Neural cell (in vitro differentiated cells): Measurements from ENCODE around the gene AKR1B15.

ENCODE experiments used
- EP300 ChIP-seq: fragments of 450-650 bp; conservative IDR thresholded peaks from 2 replicates; pipeline ENCODE4 v1.6.1; 2014; ENCODE audit warnings: antibody characterized with exemption, mild to moderate bottlenecking, moderate library complexity; ENCODE audit not compliant: poor library complexity, severe bottlenecking
- EZH2 ChIP-seq: fragments of 200-600, 300-800 bp; shearing (Covaris generic), sonication (generic); IDR thresholded peaks from 2 replicates; pipeline ENCODE4 v1.6.1; 2014; ENCODE audit warnings: antibody characterized with exemption, low read length, borderline replicate concordance, mild to moderate bottlenecking; ENCODE audit not compliant: insufficient read depth, poor library complexity, severe bottlenecking
- MXI1 ChIP-seq: fragments of 450-650 bp; conservative IDR thresholded peaks from 2 replicates; pipeline ENCODE4 v1.6.1; 2014; ENCODE audit warnings: antibody characterized with exemption, mild to moderate bottlenecking; ENCODE audit not compliant: poor library complexity, severe bottlenecking
- POLR2AphosphoS5 ChIP-seq: IDR thresholded peaks from 2 replicates; pipeline ENCODE4 v1.6.1; 2012
- RAD21 ChIP-seq: fragments of 450-650 bp; conservative IDR thresholded peaks from 2 replicates; pipeline ENCODE4 v1.6.1; 2014; ENCODE audit warnings: antibody characterized with exemption, mild to moderate bottlenecking, moderate library complexity
- REST ChIP-seq: IDR thresholded peaks from 2 replicates; pipeline ENCODE4 v1.6.1; 2012; ENCODE audit warnings: borderline replicate concordance
- SMC3 ChIP-seq: fragments of 450-650 bp; conservative IDR thresholded peaks from 2 replicates; pipeline ENCODE4 v1.6.1; 2014; ENCODE audit warnings: antibody characterized with exemption, mild to moderate bottlenecking, moderate library complexity; ENCODE audit not compliant: poor library complexity
- TAF1 ChIP-seq: IDR thresholded peaks from 2 replicates; pipeline ENCODE4 v1.6.1; 2012; ENCODE audit warnings: low read depth
- TF ChIP-seq, protein P1 (sequence below): fragments of 450-650 bp; IDR thresholded peaks from 2 replicates; pipeline ENCODE4 v1.5.1; 2014; ENCODE audit warnings: antibody characterized with exemption, mild to moderate bottlenecking, moderate library complexity; ENCODE audit not compliant: poor library complexity, severe bottlenecking

DNA sequence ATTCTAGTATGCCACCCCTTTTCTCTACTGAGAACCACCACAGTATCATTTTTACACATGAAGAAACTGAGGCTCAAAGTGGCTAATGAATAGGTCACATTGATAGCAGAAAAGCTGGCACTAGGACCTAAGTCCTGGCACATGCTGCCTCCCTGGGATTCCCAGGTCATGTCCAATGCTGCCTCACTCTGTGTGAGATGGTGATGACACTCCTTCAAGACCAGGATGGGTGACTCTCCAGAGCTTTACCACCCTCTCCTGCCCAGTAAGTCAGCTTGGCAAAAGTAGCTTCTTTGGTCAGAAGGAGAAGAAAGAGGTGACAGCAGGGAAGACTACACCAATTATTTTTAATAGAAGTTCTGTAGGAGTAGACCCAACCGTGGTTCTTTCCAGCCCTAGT lies 34.8 kb upstream of the AKR1B15 start:
- TF ChIP-seq, protein P1, sequence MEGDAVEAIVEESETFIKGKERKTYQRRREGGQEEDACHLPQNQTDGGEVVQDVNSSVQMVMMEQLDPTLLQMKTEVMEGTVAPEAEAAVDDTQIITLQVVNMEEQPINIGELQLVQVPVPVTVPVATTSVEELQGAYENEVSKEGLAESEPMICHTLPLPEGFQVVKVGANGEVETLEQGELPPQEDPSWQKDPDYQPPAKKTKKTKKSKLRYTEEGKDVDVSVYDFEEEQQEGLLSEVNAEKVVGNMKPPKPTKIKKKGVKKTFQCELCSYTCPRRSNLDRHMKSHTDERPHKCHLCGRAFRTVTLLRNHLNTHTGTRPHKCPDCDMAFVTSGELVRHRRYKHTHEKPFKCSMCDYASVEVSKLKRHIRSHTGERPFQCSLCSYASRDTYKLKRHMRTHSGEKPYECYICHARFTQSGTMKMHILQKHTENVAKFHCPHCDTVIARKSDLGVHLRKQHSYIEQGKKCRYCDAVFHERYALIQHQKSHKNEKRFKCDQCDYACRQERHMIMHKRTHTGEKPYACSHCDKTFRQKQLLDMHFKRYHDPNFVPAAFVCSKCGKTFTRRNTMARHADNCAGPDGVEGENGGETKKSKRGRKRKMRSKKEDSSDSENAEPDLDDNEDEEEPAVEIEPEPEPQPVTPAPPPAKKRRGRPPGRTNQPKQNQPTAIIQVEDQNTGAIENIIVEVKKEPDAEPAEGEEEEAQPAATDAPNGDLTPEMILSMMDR = no peak
- TF ChIP-seq MXI1 (no peak), EZH2 (no peak), TAF1 (no peak), EP300 (no peak), RAD21 (no peak), POLR2AphosphoS5 (no peak), REST (no peak), SMC3 (no peak)
